ES-I3 (cell line): ENCODE data around the gene SSC4D.
A peak's percentile ranks its signal among the peaks of the same experiment; 100 is the strongest.
"Not testable (repeated sequence)": the region's sequence is repeated elsewhere in the genome, so short reads cannot be mapped to it uniquely, and the experiment has no call there.

Experiments
- H3K36me3 ChIP-seq: 2 replicates; pipeline ENCODE4 v1.6.1; 2013; ENCODE audit warnings: mild to moderate bottlenecking, low read length, control low read depth, moderate library complexity; ENCODE audit not compliant: insufficient read depth
- H3K4me1 ChIP-seq: 2 replicates; pipeline ENCODE4 v1.6.1; 2013; ENCODE audit warnings: mild to moderate bottlenecking, control low read depth, low read length; ENCODE audit not compliant: insufficient read depth
- H3K9ac ChIP-seq: 2 replicates; pipeline ENCODE4 v1.6.1; 2013; ENCODE audit warnings: low read depth, mild to moderate bottlenecking, low read length, moderate library complexity
- H3K9me3 ChIP-seq: 2 replicates; pipeline ENCODE4 v1.6.1; 2013; ENCODE audit warnings: mild to moderate bottlenecking, low read length, moderate library complexity; ENCODE audit not compliant: control insufficient read depth, insufficient read depth

SSC4D gene

GRCh38 chr7:76403097-76403496, 6.4 kb downstream of the SSC4D start:
- not testable (repeated sequence) for H3K9ac ChIP-seq, H3K9me3 ChIP-seq, H3K36me3 ChIP-seq, H3K4me1 ChIP-seq

DNA sequence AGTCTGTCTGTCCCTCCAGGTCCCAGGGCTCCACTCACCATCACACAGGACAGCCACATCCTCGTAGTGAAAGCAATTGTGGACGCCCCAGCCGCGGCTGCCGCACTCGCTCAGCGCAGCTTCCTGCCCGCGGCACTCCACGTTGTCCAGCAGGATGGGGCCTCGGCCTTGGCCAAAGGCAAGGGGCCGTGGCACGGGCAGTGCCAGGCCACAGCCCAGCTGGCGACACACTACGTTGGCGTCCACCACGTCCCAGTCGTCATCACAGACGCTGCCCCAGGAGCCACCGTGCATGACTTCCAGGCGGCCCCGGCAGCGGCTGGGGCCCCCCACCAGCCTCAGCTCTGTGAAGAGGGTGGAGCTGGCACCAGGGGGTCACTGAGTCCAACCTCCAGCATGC, 9.2 kb downstream of the SSC4D start:
- H3K4me1 ChIP-seq = peaks cover 23% of the 10 kb centered on the region
- H3K9me3 ChIP-seq = no peaks in the 10 kb centered on the region
- H3K36me3 ChIP-seq = no peaks in the 10 kb centered on the region
- no peak overlapping the region for H3K9ac ChIP-seq

- Histone ChIP-seq H3K9ac (peak overlapping the region; percentile 33; the same call in 1 of the 2 replicates), H3K9me3 (no peaks in the 10 kb centered on the region), H3K4me1 (peaks cover 24% of the 10 kb centered on the region), H3K36me3 (no peaks in the 10 kb centered on the region)
Measured at GRCh38 chr7:76397409-76398183, 11.9 kb downstream of the SSC4D start.

- Histone ChIP-seq H3K36me3 (no peaks in the 10 kb centered on the region), H3K4me1 (peaks cover 25% of the 10 kb centered on the region), H3K9ac (no peak overlapping the region), H3K9me3 (no peaks in the 10 kb centered on the region)
Measured at GRCh38 chr7:76396864-76397263, 12.6 kb downstream of the SSC4D start.

DNA sequence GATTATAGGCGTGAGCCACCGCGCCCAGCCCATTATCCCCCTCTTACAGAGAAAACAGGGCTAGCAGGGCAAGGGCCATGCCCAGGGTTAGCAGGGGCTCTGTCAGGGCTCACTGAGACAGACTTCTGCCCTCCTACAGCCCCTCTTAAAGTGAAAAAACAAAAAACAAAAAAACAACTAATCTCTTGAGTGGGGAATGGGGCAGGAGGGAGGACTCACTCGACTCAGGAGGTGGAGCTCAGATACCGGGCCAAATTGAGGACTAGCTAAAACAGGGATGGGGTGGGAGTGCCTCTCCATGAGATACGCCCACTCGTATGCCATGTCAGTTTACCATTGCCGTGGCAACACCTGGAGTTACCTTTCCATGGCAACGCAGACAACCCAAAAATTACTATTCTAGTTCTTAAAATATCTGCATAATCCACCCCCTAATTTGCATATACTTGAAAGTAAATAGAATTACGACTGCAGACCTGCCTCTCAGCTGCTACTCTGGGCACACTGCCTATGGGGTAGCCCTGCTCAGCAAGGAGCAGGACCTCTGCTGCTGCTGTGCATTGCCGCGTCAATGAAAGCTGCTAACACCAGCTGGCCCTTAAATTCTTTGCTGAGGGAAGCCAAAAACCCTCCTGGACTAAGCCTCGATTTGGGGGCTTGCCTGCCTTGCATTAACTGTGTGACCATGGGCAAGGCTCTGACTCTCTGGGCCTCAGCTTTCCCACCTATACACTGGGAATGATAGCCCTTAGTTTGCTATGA, 13.4 kb downstream of the SSC4D start:
- Histone ChIP-seq H3K9ac (0 out of 2 replicates have a peak overlapping the region, but pooled peaks have one; percentile 15), H3K4me1 (peaks cover 25% of the 10 kb centered on the region), H3K9me3 (no peaks in the 10 kb centered on the region), H3K36me3 (no peaks in the 10 kb centered on the region)

- not testable (repeated sequence) for H3K9ac ChIP-seq, H3K36me3 ChIP-seq, H3K9me3 ChIP-seq
- peaks cover 25% of the 10 kb centered on the region for H3K4me1 ChIP-seq
Measured at GRCh38 chr7:76395605-76395964, 13.9 kb downstream of the SSC4D start.

- Histone ChIP-seq H3K9ac (no peak overlapping the region), H3K9me3 (no peaks in the 10 kb centered on the region), H3K4me1 (peaks cover 25% of the 10 kb centered on the region), H3K36me3 (no peaks in the 10 kb centered on the region)
Measured at GRCh38 chr7:76394957-76395356, 14.5 kb downstream of the SSC4D start.

GRCh38 chr7:76393116-76394031, 16.1 kb downstream of the SSC4D start:
- Histone ChIP-seq H3K9ac (peak overlapping the region; percentile 72), H3K9me3 (no peaks in the 10 kb centered on the region), H3K36me3 (no peaks in the 10 kb centered on the region), H3K4me1 (peaks cover 36% of the 10 kb centered on the region)

DNA sequence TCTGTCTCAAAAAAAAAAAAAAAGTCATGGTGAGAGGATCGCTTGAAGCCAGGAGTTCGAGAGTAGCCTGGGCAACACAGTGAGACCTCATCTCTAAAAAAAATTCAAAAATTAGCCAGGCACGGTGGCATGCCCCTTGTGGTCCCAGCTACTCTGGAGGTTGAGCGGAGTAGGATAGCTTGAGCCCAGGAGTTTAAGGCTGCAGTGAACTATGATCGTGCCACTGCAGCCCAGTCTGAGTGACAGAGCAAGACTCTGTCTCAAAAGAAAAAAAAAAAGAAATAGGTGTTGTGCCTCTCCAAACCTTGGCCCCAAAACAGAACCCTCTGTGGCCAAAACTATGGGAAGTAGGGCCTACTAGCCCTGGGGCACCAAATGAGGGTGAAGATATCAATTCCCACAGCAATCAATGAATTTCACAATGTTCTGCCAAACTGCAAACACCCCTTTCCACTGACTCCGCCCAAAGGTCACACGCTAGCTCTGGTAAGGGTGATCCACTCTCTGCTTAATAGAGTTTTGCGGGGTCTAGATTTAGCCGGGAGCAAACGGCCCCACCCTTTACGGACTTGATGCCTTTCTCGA, 16.9 kb downstream of the SSC4D start:
- H3K4me1 ChIP-seq = peaks cover 36% of the 10 kb centered on the region
- H3K9ac ChIP-seq = peak overlapping the region; percentile 72
- H3K9me3 ChIP-seq = no peaks in the 10 kb centered on the region
- H3K36me3 ChIP-seq = no peaks in the 10 kb centered on the region

GRCh38 chr7:76390092-76390491, 19.4 kb downstream of the SSC4D start:
- no peaks in the 10 kb centered on the region for H3K9me3 ChIP-seq
- H3K4me1 ChIP-seq = peaks cover 18% of the 10 kb centered on the region
- no peaks in the 10 kb centered on the region for H3K36me3 ChIP-seq
- H3K9ac ChIP-seq = no peak overlapping the region

DNA sequence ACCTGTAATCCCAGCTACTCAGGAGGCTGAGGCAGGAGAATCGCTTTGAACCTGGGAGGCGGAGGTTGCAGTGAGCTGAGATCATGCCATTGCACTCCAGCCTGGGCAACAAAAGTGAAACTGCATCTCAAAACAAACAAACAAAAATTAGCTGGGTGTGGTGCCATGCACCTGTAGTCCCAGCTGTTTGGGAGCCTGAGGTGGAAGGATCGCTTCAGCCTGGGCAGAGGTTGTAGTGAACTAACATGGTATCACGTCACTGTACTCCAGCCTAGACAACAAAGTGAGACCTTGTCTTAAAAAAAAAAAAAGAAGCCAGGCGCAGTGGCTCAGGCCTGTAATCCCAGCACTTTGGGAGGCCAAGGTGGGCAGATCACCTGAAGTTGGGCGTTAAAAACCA, 21.7 kb downstream of the SSC4D start:
- H3K9me3 ChIP-seq, H3K9ac ChIP-seq, H3K36me3 ChIP-seq: not testable (repeated sequence)
- H3K4me1 ChIP-seq = peaks cover 13% of the 10 kb centered on the region

- no peak overlapping the region for H3K9ac ChIP-seq
- H3K4me1 ChIP-seq = peaks cover 10% of the 10 kb centered on the region
- no peaks in the 10 kb centered on the region for H3K36me3 ChIP-seq
- H3K9me3 ChIP-seq = no peaks in the 10 kb centered on the region
Measured at GRCh38 chr7:76386691-76387260, 22.7 kb downstream of the SSC4D start.

DNA sequence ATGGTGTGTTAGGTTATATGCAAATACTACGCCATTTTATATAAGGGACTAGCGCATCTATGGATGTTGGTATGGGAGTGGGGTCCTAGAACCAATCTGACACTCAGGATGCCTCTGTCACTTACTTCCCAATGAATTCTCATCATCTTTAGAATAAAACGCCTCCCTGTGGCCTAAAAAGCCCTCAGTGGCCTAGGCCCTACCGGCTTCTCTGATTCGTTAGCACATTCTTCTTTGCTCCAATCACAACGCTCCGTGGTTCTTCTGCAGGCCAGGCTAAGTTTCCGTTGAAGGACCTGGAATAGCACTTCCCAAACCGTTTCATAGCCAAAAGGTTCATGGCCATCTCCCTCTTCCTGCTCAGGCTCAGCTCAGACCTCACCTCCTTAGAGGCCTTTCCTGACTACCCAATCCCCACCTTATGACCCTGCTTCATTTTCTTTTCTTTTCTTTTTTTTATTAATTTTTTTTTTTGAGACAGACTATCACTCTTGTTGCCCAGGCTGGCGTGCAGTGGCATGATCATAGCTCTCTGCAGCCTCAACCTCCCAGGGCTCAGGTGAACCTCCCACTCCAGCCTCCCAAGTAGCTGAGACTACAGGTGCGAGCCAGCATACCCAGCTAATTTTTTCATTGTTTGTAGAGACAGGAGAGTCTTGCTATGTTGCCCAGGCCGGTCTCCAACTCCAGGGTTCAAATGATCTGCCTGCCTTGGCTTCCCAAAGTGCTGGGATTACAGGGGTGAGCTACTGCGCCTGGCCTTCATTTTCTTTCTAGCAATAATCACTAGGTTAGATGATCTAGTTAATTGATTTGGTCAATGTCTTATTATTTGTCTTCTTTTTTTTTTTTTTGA, 26.2 kb downstream of the SSC4D start:
- no peak overlapping the region for H3K9ac ChIP-seq
- H3K36me3 ChIP-seq = no peaks in the 10 kb centered on the region
- H3K4me1 ChIP-seq = peaks cover 4% of the 10 kb centered on the region; the same call in 1 of the 2 replicates
- no peaks in the 10 kb centered on the region for H3K9me3 ChIP-seq
